Vagina (tissue), 2 donors: ENCODE results near the gene TMEM170A. TPM values are rescaled to one million over a fixed set of nuclear protein-coding genes. Genes with fewer than 3 reads are reported as not detected.

ENCODE experiments used
- DNase-seq, 2 donors: peaks; one replicate each; pipeline ENCODE4 v3.0.0-alpha.2; 2017; ENCODE audit errors: extremely low spot score in 2 of 2
- H3K27ac ChIP-seq: fragments of 200-600 bp; sonication (generic); one replicate; pipeline ENCODE4 v1.5.1; 2019
- H3K27me3 ChIP-seq: fragments of 200-600 bp; sonication (generic); one replicate; pipeline ENCODE4 v1.5.1; 2019
- H3K36me3 ChIP-seq, 2 donors: fragments of 200-600 bp; sonication (generic); one replicate each; pipeline ENCODE4 v1.5.1; 2017 to 2019
- H3K4me1 ChIP-seq: fragments of 200-600 bp; sonication (generic); one replicate; pipeline ENCODE4 v1.5.1; 2019
- H3K4me3 ChIP-seq, 2 donors: fragments of 200-600 bp; sonication (generic); 1 replicate in 1 of 2; 2 replicates in 1 of 2; pipeline ENCODE4 v1.5.1; 2016 to 2019
- H3K9me3 ChIP-seq: fragments of 200-600 bp; sonication (generic); one replicate; pipeline ENCODE4 v1.5.1; 2019
- POLR2A ChIP-seq, 2 donors: fragments of 450-650 bp; IDR thresholded peaks; one replicate each; pipeline ENCODE4 v1.6.1; 2017; ENCODE audit warnings: antibody characterized with exemption in 2 of 2, mild to moderate bottlenecking in 2 of 2, moderate library complexity in 2 of 2
- POLR2AphosphoS5 ChIP-seq, 2 donors: sonication (generic); formaldehyde crosslinking; IDR thresholded peaks; one replicate each; pipeline ENCODE4 v1.9.0; 2017; ENCODE audit warnings: antibody characterized with exemption in 2 of 2, mild to moderate bottlenecking in 2 of 2, low read depth in 1 of 2; ENCODE audit not compliant: insufficient read depth in 1 of 2
- intact Hi-C: fragments of 100-400 bp; cut with DNase I; formaldehyde crosslinking; loops from one replicate; pipeline ENCODE4 v1.15.1; 2023
- total RNA-seq: library from RNA; depleted of rRNA; stranded (reverse); fragments of >200 nt; gene quantifications from one replicate; pipeline ENCODE4 v1.2.3, GENCODE V29; 2016
- TF ChIP-seq, protein P1 (sequence below), 3 experiments: fragments of 450-650 bp in 2 of 3; fragments of 200-600 bp in 1 of 3; sonication (generic) in 1 of 3; IDR thresholded peaks; one replicate each; pipeline ENCODE4 v1.5.1; 2017 to 2019; ENCODE audit warnings: antibody characterized with exemption in 3 of 3, mild to moderate bottlenecking in 2 of 3, moderate library complexity in 2 of 3

The TMEM170A gene
- total RNA-seq, 1 donor from 2014 or later = 21.9 TPM

DNA sequence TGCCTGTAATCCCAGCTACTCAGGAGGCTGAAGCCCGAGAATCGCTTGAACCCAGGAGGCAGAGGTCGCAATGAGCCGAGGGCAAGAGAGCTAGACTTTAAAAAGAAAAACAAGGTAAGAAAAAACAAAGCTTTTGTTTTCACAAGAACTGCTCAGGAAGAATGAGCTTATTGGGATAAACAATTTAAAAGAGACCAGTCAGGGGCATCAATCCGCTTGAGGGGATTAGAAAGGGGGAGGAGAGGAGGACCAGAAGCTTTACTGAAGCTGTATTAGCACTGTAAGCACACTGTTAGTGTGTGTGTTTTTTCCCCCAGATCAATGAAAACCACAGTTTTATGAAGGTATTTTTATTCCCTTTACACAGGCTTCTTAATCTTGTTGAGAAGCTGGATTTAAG, 8.8 kb downstream of the TMEM170A start:
- Histone ChIP-seq H3K4me3 (no peak overlapping the region), H3K9me3 (no peaks in the 10 kb centered on the region), H3K27ac (no peak overlapping the region), H3K27me3 (no peaks in the 10 kb centered on the region), H3K4me1 (peaks cover 14% of the 10 kb centered on the region), H3K36me3 (peaks cover 0 to 10% of the 10 kb centered on the region in 2 donors)
- no peak for DNase-seq
- intact Hi-C loops = no loop called here
- TF ChIP-seq, protein P1, sequence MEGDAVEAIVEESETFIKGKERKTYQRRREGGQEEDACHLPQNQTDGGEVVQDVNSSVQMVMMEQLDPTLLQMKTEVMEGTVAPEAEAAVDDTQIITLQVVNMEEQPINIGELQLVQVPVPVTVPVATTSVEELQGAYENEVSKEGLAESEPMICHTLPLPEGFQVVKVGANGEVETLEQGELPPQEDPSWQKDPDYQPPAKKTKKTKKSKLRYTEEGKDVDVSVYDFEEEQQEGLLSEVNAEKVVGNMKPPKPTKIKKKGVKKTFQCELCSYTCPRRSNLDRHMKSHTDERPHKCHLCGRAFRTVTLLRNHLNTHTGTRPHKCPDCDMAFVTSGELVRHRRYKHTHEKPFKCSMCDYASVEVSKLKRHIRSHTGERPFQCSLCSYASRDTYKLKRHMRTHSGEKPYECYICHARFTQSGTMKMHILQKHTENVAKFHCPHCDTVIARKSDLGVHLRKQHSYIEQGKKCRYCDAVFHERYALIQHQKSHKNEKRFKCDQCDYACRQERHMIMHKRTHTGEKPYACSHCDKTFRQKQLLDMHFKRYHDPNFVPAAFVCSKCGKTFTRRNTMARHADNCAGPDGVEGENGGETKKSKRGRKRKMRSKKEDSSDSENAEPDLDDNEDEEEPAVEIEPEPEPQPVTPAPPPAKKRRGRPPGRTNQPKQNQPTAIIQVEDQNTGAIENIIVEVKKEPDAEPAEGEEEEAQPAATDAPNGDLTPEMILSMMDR (IDR thresholded peaks at IDR 0.05) = no peak

DNA sequence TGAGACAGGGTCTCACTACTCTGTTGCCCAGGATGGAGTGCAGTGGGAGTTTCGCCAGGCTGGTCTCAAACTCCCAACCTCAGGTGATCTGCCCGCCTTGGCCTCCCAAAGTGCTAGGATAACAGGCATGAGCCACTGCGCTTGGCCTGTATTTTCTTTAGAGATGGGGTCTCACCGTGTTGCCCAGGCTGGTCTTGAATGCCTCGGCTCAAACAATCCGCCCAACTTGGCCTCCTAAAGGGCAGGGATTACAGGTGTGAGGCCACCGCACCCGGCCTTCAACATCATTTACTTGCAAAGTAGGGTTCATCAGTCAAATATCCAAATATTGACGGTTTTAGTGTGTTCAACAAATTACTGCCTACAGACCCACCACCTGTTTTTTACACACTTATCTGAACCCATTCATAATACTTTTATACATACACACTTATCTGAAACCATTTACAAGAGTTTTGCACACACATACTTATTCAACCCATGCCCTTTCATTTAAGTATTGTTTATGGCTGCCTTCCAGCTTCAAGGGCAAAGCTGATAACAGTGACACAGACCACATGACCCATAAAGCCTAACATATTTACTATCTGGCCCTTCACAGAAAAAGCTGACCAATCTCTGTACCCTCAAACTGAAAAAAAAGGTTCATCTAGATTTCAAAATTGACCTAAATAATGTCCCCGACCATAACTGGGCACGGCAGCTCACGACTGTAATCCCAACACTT, 11.9 kb downstream of the TMEM170A start:
- no peak overlapping the region for H3K27ac ChIP-seq
- intact Hi-C loops = no loop called here
- no peak overlapping the region for H3K4me3 ChIP-seq
- TF ChIP-seq, protein P1 (IDR thresholded peaks at IDR 0.05) = no peak
- TF ChIP-seq POLR2A (IDR thresholded peaks at IDR 0.05) (no peak), POLR2AphosphoS5 (IDR thresholded peaks at IDR 0.05; ENCODE audit: insufficient read depth in 1 of 2, low read depth in 1 of 2) (no peak)
- H3K4me1 ChIP-seq = peaks cover under 1% of the 10 kb centered on the region
- peaks cover 0 to 22% of the 10 kb centered on the region in 2 donors for H3K36me3 ChIP-seq
- DNase-seq = no peak
- H3K9me3 ChIP-seq = no peaks in the 10 kb centered on the region
- no peaks in the 10 kb centered on the region for H3K27me3 ChIP-seq

DNA sequence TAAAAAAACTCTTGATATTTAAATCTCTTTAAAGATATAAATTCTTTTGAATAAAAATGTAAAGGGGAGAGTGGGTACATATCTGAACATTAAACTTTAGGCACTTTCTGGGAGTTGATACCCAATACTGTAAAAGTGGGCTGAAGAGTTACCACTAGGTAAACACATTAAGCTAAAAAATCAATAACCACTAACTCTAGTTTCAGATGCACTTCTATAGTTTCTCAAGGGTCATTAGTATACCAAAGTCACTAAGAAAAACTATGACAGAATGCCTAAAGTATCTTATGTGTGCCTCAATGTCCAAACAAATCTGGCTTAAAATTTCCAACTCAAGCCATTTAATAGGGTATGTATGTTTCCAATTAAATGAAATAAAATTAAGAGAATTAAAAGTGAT, 18.1 kb downstream of the TMEM170A start:
- Histone ChIP-seq H3K9me3 (no peaks in the 10 kb centered on the region), H3K27me3 (no peaks in the 10 kb centered on the region), H3K36me3 (peaks cover 0 to 20% of the 10 kb centered on the region in 2 donors), H3K4me3 (no peak overlapping the region), H3K27ac (no peak overlapping the region), H3K4me1 (no peaks in the 10 kb centered on the region)
- DNase-seq = no peak
- intact Hi-C loops = no loop called here
- no peak for TF ChIP-seq POLR2AphosphoS5 (IDR thresholded peaks at IDR 0.05; ENCODE audit: insufficient read depth in 1 of 2, low read depth in 1 of 2)
- no peak for TF ChIP-seq POLR2A (IDR thresholded peaks at IDR 0.05)
- TF ChIP-seq, protein P1 (IDR thresholded peaks at IDR 0.05) = no peak

DNA sequence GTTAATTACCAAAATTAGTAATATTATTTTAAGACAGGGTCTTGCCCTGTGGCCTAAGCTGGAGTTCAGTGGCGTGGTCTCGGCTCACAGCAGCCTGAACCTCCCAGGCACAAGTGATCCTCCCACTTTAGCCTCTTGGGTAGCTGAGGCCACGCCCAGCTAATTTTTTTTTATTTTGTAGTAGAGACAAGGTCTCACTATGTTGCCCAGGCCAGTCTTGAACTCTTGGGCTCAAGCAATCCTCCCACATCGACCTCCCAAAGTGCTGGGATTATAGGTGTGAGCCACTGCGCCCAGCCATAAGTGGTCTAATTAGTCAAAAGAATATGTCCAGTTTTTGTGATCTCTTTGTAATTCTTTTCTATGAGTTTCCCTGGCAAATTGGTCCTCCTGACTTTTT, 19.2 kb downstream of the TMEM170A start:
- Histone ChIP-seq H3K9me3 (no peaks in the 10 kb centered on the region), H3K4me3 (no peak overlapping the region), H3K27me3 (no peaks in the 10 kb centered on the region), H3K27ac (no peak overlapping the region), H3K36me3 (peaks cover 0 to 9% of the 10 kb centered on the region in 2 donors), H3K4me1 (no peaks in the 10 kb centered on the region)
- intact Hi-C loops = no loop called here
- no peak for DNase-seq
- TF ChIP-seq POLR2AphosphoS5 (IDR thresholded peaks at IDR 0.05; ENCODE audit: insufficient read depth in 1 of 2, low read depth in 1 of 2) (no peak), POLR2A (IDR thresholded peaks at IDR 0.05) (no peak)
- TF ChIP-seq, protein P1 (IDR thresholded peaks at IDR 0.05) = no peak

DNA sequence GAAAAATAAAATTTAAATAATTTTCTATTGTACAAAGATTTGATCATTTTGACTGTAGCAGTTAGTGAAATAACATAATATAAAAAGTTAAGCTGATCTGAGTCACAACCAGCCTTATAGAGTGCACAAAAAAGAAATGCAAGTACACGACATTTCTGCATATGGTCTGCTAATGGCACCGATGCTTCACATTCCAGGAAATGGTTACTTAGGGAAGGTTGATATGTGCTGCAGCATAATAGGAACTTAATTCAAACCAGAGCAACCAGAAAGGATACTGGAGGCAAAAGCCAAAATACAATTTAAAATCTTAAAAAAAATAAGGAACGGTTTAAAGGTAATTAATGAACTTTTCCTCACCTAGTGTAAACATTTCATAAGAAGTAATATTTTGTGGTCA, 21.2 kb downstream of the TMEM170A start:
- intact Hi-C loops = no loop called here
- Histone ChIP-seq H3K27me3 (no peaks in the 10 kb centered on the region), H3K27ac (no peak overlapping the region), H3K36me3 (peaks cover 0 to 4% of the 10 kb centered on the region in 2 donors), H3K4me1 (no peaks in the 10 kb centered on the region), H3K4me3 (no peak overlapping the region), H3K9me3 (no peaks in the 10 kb centered on the region)
- no peak for TF ChIP-seq POLR2A (IDR thresholded peaks at IDR 0.05)
- TF ChIP-seq POLR2AphosphoS5 (IDR thresholded peaks at IDR 0.05; ENCODE audit: insufficient read depth in 1 of 2, low read depth in 1 of 2) = no peak
- TF ChIP-seq, protein P1 (IDR thresholded peaks at IDR 0.05) = no peak
- DNase-seq = no peak
